HL-60 (cell line): ENCODE data around the gene SLC39A10.

Experiments
- DNase-seq, 2 experiments: peaks; one replicate each; pipeline ENCODE4 v3.0.0-alpha.2; 2010 to 2020; ENCODE audit warnings: low read depth in 1 of 2, low spot score in 1 of 2
- H3K27ac ChIP-seq: fragments of 250-450 bp; sonication (Bioruptor Pico); replicated peaks from 2 replicates; pipeline ENCODE4 v1.5.1; 2020; ENCODE audit warnings: mild to moderate bottlenecking, moderate library complexity
- H3K27me3 ChIP-seq: fragments of 250-450 bp; sonication (Bioruptor Pico); 2 replicates; pipeline ENCODE4 v1.5.1; 2021; ENCODE audit warnings: mild to moderate bottlenecking, moderate library complexity; ENCODE audit not compliant: insufficient read depth, poor library complexity, severe bottlenecking
- H3K4me3 ChIP-seq: replicated peaks from 2 replicates; pipeline ENCODE4 v1.5.1; 2011; ENCODE audit warnings: mild to moderate bottlenecking, control low read depth, low read length; ENCODE audit not compliant: insufficient read depth
- CTCF ChIP-seq: IDR thresholded peaks from one replicate; pipeline ENCODE4 v1.5.1; 2011; ENCODE audit warnings: low read length, control low read depth, inconsistent platforms; ENCODE audit not compliant: insufficient read depth
- GABPA ChIP-seq: IDR thresholded peaks from 2 replicates; pipeline ENCODE4 v1.6.1; 2012; ENCODE audit warnings: low read depth
- POLR2AphosphoS5 ChIP-seq: IDR thresholded peaks from 2 replicates; pipeline ENCODE4 v1.6.1; 2012; ENCODE audit warnings: low read depth
- REST ChIP-seq: IDR thresholded peaks from 2 replicates; pipeline ENCODE4 v1.6.1; 2012; ENCODE audit warnings: low read depth; ENCODE audit not compliant: insufficient replicate concordance
- SPI1 ChIP-seq: IDR thresholded peaks from 2 replicates; pipeline ENCODE4 v1.6.1; 2012; ENCODE audit warnings: low read depth, mild to moderate bottlenecking, borderline replicate concordance

The SLC39A10 gene

GRCh38 chr2:195656161-195656858 is 716 bp upstream of the SLC39A10 start:
- Histone ChIP-seq H3K27me3 (no peaks in the 10 kb centered on the region), H3K4me3 (no peak overlapping the region; the same call in 1 of the 2 replicates), H3K27ac (peak overlapping the region; percentile 97)
- no peak for TF ChIP-seq GABPA
- DNase-seq: peak in 1 of 2 experiments; percentile 75

GRCh38 chr2:195657634-195658540 is 861 bp downstream of the SLC39A10 start:
- TF ChIP-seq CTCF: no peak
- TF ChIP-seq SPI1: no peak
- TF ChIP-seq REST: peak; percentile 25
- peak; percentile 80 for TF ChIP-seq POLR2AphosphoS5
- H3K27ac ChIP-seq: peak overlapping the region; percentile 97
- peak; percentile 51 to 74 for DNase-seq
- H3K27me3 ChIP-seq: no peaks in the 10 kb centered on the region
- peak overlapping the region; percentile 50 for H3K4me3 ChIP-seq

- peak overlapping the region; percentile 50 for H3K4me3 ChIP-seq
- DNase-seq: peak in 1 of 2 experiments; percentile 31
- no peak for TF ChIP-seq POLR2AphosphoS5
- no peak for TF ChIP-seq GABPA
- no peak for TF ChIP-seq SPI1
- TF ChIP-seq CTCF: no peak
- no peak for TF ChIP-seq REST
- H3K27me3 ChIP-seq: no peaks in the 10 kb centered on the region
- H3K27ac ChIP-seq: peak overlapping the region; percentile 97
These were observed 1.5 kb downstream of the SLC39A10 start for GRCh38 chr2:195658541-195658890.

- H3K4me3 ChIP-seq: peak overlapping the region; percentile 50
- peak in 1 of 2 experiments; percentile 40 for DNase-seq
- TF ChIP-seq SPI1 (peak; percentile 40; the same call in 1 of the 2 replicates), POLR2AphosphoS5 (no peak), CTCF (no peak), REST (no peak), GABPA (peak; percentile 2; the same call in 1 of the 2 replicates)
- no peaks in the 10 kb centered on the region for H3K27me3 ChIP-seq
- peak overlapping the region; percentile 97 for H3K27ac ChIP-seq
These were observed 2.1 kb downstream of the SLC39A10 start for GRCh38 chr2:195659114-195659513.
